ENCODE results near the gene DISC1.

- TF ChIP-seq CTCF (IDR thresholded peaks at IDR 0.05; ENCODE audit: poor library complexity, severe bottlenecking) (no peak), RAD21 (conservative IDR thresholded peaks at IDR 0.05) (no peak), TAF1 (IDR thresholded peaks at IDR 0.05; ENCODE audit: low read depth) (no peak), POLR2AphosphoS5 (IDR thresholded peaks at IDR 0.05) (no peak)
Observed at GRCh38 chr1:231958448-231958847, 331.9 kb downstream of the DISC1 start.

Measured in neural cell (in vitro differentiated cells).